K562 (cell line): Measurements from ENCODE around the gene RPS19BP1. TPM values are rescaled to one million over a fixed set of nuclear protein-coding genes. Genes with fewer than 3 reads are reported as not detected.

Experiments
- ATAC-seq: fragments of 200-7000 bp; cut with Tn5 transposase; 3 replicates; pipeline ENCODE4 v1.9.1; 2020; ENCODE audit warnings: moderate library complexity
- BruUV-seq: library from RNA; stranded (reverse); fragments of 400-500 nt; replicated peaks from 2 replicates; lab custom pipeline; 2021; lab: Mats Ljungman, UMichigan
- CTCF ChIA-PET: fragments of 300-600 bp; formaldehyde crosslinking; extraction: SDS; loops from one replicate; lab custom pipeline; 2021; ENCODE audit warnings: low intra/inter-chr PET ratio; lab: Yijun Ruan, JAX
- POLR2A ChIA-PET: fragments of 300-600, 350-650 bp; sonication (Branson Sonifier 250); formaldehyde crosslinking; extraction: SDS; loops from one replicate; lab custom pipeline; 2021; ENCODE audit warnings: antibody characterized with exemption, inconsistent platforms; lab: Yijun Ruan, JAX
- DNase-seq, 4 experiments: peaks; one replicate each; pipeline versions ENCODE4 v3.0.0 to v3.0.0-alpha.2; 2011 to 2018; ENCODE audit warnings: low spot score in 3 of 4, mixed read lengths in 3 of 4; ENCODE audit errors: extremely low read depth in 1 of 4
- FAIRE-seq: peaks from 2 replicates; lab custom pipeline; 2011; peaks lifted over from hg19 to GRCh38; lab: Jason Lieb, UNC
- H2AFZ ChIP-seq: 2 replicates; pipeline ENCODE4 v1.6.0; 2011; ENCODE audit warnings: low read depth, low read length, control low read depth, inconsistent platforms
- H3K27ac ChIP-seq: fragments of 200-600 bp; 3 replicates; pipeline ENCODE4 v1.8.0; 2011; ENCODE audit warnings: low read depth, mild to moderate bottlenecking, control low read depth, inconsistent platforms, low read length, moderate library complexity, mixed read lengths; ENCODE audit errors: extremely low read depth
- H3K27me3 ChIP-seq, 2 experiments: fragments of 300-600 bp in 1 of 2; 2 replicates in 1 of 2; 3 replicates in 1 of 2; pipeline versions ENCODE4 v1.6.0 to v1.8.0; 2011; ENCODE audit warnings: inconsistent platforms in 2 of 2, low read length in 2 of 2, mild to moderate bottlenecking in 1 of 2, mixed read lengths in 1 of 2, moderate library complexity in 1 of 2; ENCODE audit not compliant: control insufficient read depth in 2 of 2, insufficient read depth in 2 of 2
- H3K36me3 ChIP-seq: fragments of 300-600 bp; 3 replicates; pipeline ENCODE4 v1.8.0; 2011; ENCODE audit warnings: mild to moderate bottlenecking, low read length, inconsistent platforms; ENCODE audit not compliant: control insufficient read depth, insufficient read depth
- H3K4me1 ChIP-seq, 2 experiments: fragments of 200-600 bp in 1 of 2; replicated peaks in 1 of 2; 2 replicates in 1 of 2; 3 replicates in 1 of 2; pipeline versions ENCODE4 v1.5.1 to v1.8.0; 2011; ENCODE audit warnings: inconsistent platforms in 2 of 2, low read length in 2 of 2, mild to moderate bottlenecking in 1 of 2, mixed read lengths in 1 of 2, moderate library complexity in 1 of 2; ENCODE audit not compliant: control insufficient read depth in 2 of 2, insufficient read depth in 2 of 2
- H3K4me2 ChIP-seq: 2 replicates; pipeline ENCODE4 v1.6.1; 2011; ENCODE audit warnings: low read length, control low read depth, inconsistent platforms, mixed read lengths; ENCODE audit not compliant: insufficient read depth
- H3K4me3 ChIP-seq: fragments of 200-600 bp; sonication (generic), shearing (Covaris generic); 2 replicates; pipeline ENCODE4 v1.5.1; 2016; ENCODE audit warnings: control low read depth, inconsistent platforms
- H3K79me2 ChIP-seq: fragments of 200-600 bp; 3 replicates; pipeline ENCODE4 v1.8.0; 2011; ENCODE audit warnings: low read length, inconsistent platforms; ENCODE audit not compliant: control insufficient read depth, insufficient read depth
- H3K9ac ChIP-seq, 2 experiments: 2 replicates each; pipeline versions ENCODE4 v1.6.0 to v1.6.1; 2011; ENCODE audit warnings: low read depth in 2 of 2, low read length in 2 of 2, control low read depth in 1 of 2, inconsistent platforms in 1 of 2, mild to moderate bottlenecking in 1 of 2, mixed read lengths in 1 of 2; ENCODE audit not compliant: insufficient read depth in 1 of 2
- H3K9me1 ChIP-seq: one replicate; pipeline ENCODE4 v1.6.0; 2011; ENCODE audit warnings: inconsistent platforms, mild to moderate bottlenecking, low read length, moderate library complexity; ENCODE audit not compliant: control insufficient read depth, insufficient read depth
- H3K9me3 ChIP-seq: replicated peaks from 2 replicates; pipeline ENCODE4 v1.5.1; 2011; ENCODE audit warnings: low read depth, low read length, inconsistent platforms; ENCODE audit not compliant: control insufficient read depth, insufficient read depth
- H4K20me1 ChIP-seq: replicated peaks from 2 replicates; pipeline ENCODE4 v1.6.1; 2011; ENCODE audit warnings: low read length, inconsistent platforms, mixed read lengths; ENCODE audit not compliant: control insufficient read depth, insufficient read depth
- CTBP1 ChIP-seq: fragments of 450-650 bp; IDR thresholded peaks from 2 replicates; pipeline ENCODE4 v1.6.1; 2016; ENCODE audit warnings: borderline replicate concordance
- NRF1 ChIP-seq, 2 experiments: fragments of 450-650 bp; IDR thresholded peaks in 1 of 2; conservative IDR thresholded peaks in 1 of 2; 2 replicates each; pipeline ENCODE4 v1.6.1; 2014; ENCODE audit warnings: mild to moderate bottlenecking in 2 of 2
- POLR2G ChIP-seq: fragments of 200-400 bp; formaldehyde crosslinking; IDR thresholded peaks from 2 replicates; pipeline ENCODE4 v1.6.1; 2017; ENCODE audit warnings: low read depth, mild to moderate bottlenecking, antibody characterized with exemption, low read length, moderate library complexity
- SAFB ChIP-seq: fragments of 200-400 bp; formaldehyde crosslinking; IDR thresholded peaks from 2 replicates; pipeline ENCODE4 v1.6.1; 2017; ENCODE audit warnings: low read depth, low read length, borderline replicate concordance
- WGBS: fragments of 100-300 bp; shearing (Covaris generic); methylation state at CpG from one replicate; pipeline ENCODE4 v1.1.6; 2016; ENCODE audit warnings: low coverage, mixed read lengths; ENCODE audit not compliant: insufficient coverage; ENCODE audit errors: missing lambda C conversion rate; 5-methylcytosine and 5-hydroxymethylcytosine counted together
- in situ Hi-C: fragments of 300-500 bp; cut with MboI; formaldehyde crosslinking; loops from 4 replicates; pipeline ENCODE4 v1.15.0; 2018; ENCODE audit warnings: inconsistent platforms, mixed read lengths
- intact Hi-C: fragments of 100-400 bp; cut with micrococcal nuclease; formaldehyde crosslinking; loops from 2 replicates; pipeline ENCODE4 v1.14.2; 2022
- polyA plus RNA-seq, 8 experiments: library from polyadenylated mRNA; depleted of rRNA in 4 of 8; stranded (reverse) in 5 of 8; unstranded in 3 of 8; fragments of >200 nt; fragmentation: Nextera tagmentation in 2 of 8; fragmentation: Illumina TruSeq in 1 of 8; extraction: Ambion mirVana in 2 of 8; extraction: Trizol in 1 of 8; gene quantifications; 2 replicates each; pipeline versions ENCODE4 v1.2.1 to v1.2.3, GENCODE V29; 2011 to 2014; ENCODE audit warnings: inconsistent platforms in 1 of 8, missing spikeins in 1 of 8
- total RNA-seq, 7 experiments: library from RNA; depleted of rRNA in 6 of 7; stranded (reverse); fragments of >200 nt in 6 of 7; fragmentation: Illumina TruSeq in 2 of 7; extraction: Trizol in 2 of 7; gene quantifications; 2 replicates each; pipeline versions ENCODE4 v1.2.1 to v1.2.3, GENCODE V29; 2011 to 2021; ENCODE audit warnings: low replicate concordance in 1 of 7
- TF ChIP-seq, protein P1 (sequence below), 3 experiments: IDR thresholded peaks in 2 of 3; conservative IDR thresholded peaks in 1 of 3; 2 replicates each; pipeline ENCODE4 v1.5.1; 2011 to 2012; ENCODE audit warnings: low read length in 3 of 3, mild to moderate bottlenecking in 3 of 3, control low read depth in 2 of 3, improper control_type of control experiment in 1 of 3, inconsistent platforms in 1 of 3, low read depth in 1 of 3, mixed read lengths in 1 of 3, moderate library complexity in 1 of 3; ENCODE audit not compliant: insufficient read depth in 2 of 3
- TF ChIP-seq, protein P2 (sequence below), 2 experiments: IDR thresholded peaks in 1 of 2; conservative IDR thresholded peaks in 1 of 2; 2 replicates each; pipeline ENCODE4 v1.6.1; 2016; ENCODE audit warnings: low read depth in 2 of 2, mild to moderate bottlenecking in 1 of 2, missing compliant biosample characterization in 1 of 2, missing genetic modification characterization in 1 of 2, moderate library complexity in 1 of 2

The RPS19BP1 gene
- total and polyA plus RNA-seq, 9 of the 15 experiments (the other 6 are each of a cell fraction or from before 2014, with no cell fraction given): 3.0 to 223 (median 84.3) TPM

DNA sequence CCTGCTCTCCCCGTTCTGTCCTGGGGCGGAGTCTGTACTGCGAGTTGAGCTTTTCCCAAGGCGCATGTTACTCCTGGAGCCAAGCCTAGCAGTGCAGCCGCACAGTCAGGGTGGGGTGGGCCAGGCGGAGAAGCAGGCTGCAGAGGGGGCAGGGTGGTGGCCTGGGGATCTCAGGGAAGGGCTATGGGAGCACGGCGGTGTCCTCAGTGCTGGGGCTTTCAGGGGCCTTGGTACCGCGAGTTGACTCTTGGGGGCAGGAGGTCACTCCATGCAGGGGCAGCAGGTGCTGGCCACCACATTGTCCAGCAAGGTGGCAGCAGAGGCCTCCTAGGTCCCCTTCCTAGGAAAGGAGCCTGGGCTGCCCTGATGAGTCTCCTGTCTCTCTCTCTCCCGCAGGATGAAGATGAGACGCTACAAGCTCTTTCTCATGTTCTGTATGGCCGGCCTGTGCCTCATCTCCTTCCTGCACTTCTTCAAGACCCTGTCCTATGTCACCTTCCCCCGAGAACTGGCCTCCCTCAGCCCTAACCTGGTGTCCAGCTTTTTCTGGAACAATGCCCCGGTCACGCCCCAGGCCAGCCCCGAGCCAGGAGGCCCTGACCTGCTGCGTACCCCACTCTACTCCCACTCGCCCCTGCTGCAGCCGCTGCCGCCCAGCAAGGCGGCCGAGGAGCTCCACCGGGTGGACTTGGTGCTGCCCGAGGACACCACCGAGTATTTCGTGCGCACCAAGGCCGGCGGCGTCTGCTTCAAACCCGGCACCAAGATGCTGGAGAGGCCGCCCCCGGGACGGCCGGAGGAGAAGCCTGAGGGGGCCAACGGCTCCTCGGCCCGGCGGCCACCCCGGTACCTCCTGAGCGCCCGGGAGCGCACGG, 45.4 kb downstream of the RPS19BP1 start:
- H3K4me2 ChIP-seq: peak overlapping the region; percentile 37
- ChIA-PET POLR2A (interaction anchor here (0.6 to 1.5 kb wide), 5 partner anchors 9 to 169 kb away, joined by 3 to 4 read pairs (median 3); partner anchors contain the start of gene RPL3), CTCF (interaction anchor here (0.7 kb wide), 1 partner anchor 42 kb away, joined by 3 read pairs; no protein-coding TSS in a partner anchor)
- H3K4me3 ChIP-seq: no peak overlapping the region
- no peak overlapping the region for H2AFZ ChIP-seq
- H4K20me1 ChIP-seq: no peaks in the 10 kb centered on the region
- FAIRE-seq (peak; percentile 87), ATAC-seq (peak; percentile 67), DNase-seq (peak; percentile 57 to 77 (median 62))
- H3K79me2 ChIP-seq: peaks cover 26% of the 10 kb centered on the region; the same call in 2 of the 3 replicates
- in situ Hi-C loops (no loop called here), intact Hi-C loops (loop anchor here (2.0 kb wide), 1 partner anchor 22 kb away; no protein-coding TSS in a partner anchor)
- peak overlapping the region; percentile 20 to 32; a peak in 3 of 4 replicates for H3K9ac ChIP-seq
- TF ChIP-seq POLR2G: peak; percentile 20; the same call in 1 of the 2 replicates
- TF ChIP-seq NRF1 (conservative IDR thresholded peaks at IDR 0.05 in 1 of 2, IDR thresholded peaks at IDR 0.05 in 1 of 2): 0 out of 4 replicates have a peak, but pooled peaks of 1 of the 2 experiments have one; percentile 26
- TF ChIP-seq CTBP1: 0 out of 2 replicates have a peak, but pooled peaks have one; percentile 25
- TF ChIP-seq, protein P1, sequence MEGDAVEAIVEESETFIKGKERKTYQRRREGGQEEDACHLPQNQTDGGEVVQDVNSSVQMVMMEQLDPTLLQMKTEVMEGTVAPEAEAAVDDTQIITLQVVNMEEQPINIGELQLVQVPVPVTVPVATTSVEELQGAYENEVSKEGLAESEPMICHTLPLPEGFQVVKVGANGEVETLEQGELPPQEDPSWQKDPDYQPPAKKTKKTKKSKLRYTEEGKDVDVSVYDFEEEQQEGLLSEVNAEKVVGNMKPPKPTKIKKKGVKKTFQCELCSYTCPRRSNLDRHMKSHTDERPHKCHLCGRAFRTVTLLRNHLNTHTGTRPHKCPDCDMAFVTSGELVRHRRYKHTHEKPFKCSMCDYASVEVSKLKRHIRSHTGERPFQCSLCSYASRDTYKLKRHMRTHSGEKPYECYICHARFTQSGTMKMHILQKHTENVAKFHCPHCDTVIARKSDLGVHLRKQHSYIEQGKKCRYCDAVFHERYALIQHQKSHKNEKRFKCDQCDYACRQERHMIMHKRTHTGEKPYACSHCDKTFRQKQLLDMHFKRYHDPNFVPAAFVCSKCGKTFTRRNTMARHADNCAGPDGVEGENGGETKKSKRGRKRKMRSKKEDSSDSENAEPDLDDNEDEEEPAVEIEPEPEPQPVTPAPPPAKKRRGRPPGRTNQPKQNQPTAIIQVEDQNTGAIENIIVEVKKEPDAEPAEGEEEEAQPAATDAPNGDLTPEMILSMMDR (IDR thresholded peaks at IDR 0.05 in 2 of 3, conservative IDR thresholded peaks at IDR 0.05 in 1 of 3; ENCODE audit: insufficient read depth in 2 of 3, low read depth in 1 of 3, low read length in 3 of 3): peak; percentile 20 to 25 (median 22); a peak in 4 of 6 replicates
- TF ChIP-seq, protein P2, sequence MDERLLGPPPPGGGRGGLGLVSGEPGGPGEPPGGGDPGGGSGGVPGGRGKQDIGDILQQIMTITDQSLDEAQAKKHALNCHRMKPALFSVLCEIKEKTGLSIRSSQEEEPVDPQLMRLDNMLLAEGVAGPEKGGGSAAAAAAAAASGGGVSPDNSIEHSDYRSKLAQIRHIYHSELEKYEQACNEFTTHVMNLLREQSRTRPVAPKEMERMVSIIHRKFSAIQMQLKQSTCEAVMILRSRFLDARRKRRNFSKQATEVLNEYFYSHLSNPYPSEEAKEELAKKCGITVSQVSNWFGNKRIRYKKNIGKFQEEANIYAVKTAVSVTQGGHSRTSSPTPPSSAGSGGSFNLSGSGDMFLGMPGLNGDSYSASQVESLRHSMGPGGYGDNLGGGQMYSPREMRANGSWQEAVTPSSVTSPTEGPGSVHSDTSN (CRISPR knock-in tag; IDR thresholded peaks at IDR 0.05; ENCODE audit: low read depth): no peak
- TF ChIP-seq, protein P2 (tag; conservative IDR thresholded peaks at IDR 0.05; ENCODE audit: low read depth): no peak
- TF ChIP-seq SAFB: no peak
- peaks cover 10% of the 10 kb centered on the region; the same call in 1 of the 3 replicates for H3K36me3 ChIP-seq
- H3K27me3 ChIP-seq: no peaks in the 10 kb centered on the region
- H3K27ac ChIP-seq: peak overlapping the region; percentile 44; the same call in 2 of the 3 replicates
- no TSS peak for BruUV-seq
- no peaks in the 10 kb centered on the region for H3K9me1 ChIP-seq
- WGBS: 58% methylated on average over 23 of the region's 45 CpGs
- H3K9me3 ChIP-seq: no peaks in the 10 kb centered on the region
- peaks cover 29 to 53% of the 10 kb centered on the region in 2 experiments for H3K4me1 ChIP-seq
